CD4-positive, alpha-beta T cell treated with Interleukin-21 for 1 hour (primary cell): Measurements from ENCODE around the gene ZNF467.

Source experiments
- DNase-seq: peaks from one replicate; pipeline ENCODE4 v3.0.0-alpha.2; 2020

The ZNF467 gene

GRCh38 chr7:149804106-149804505 lies 30.7 kb upstream of the ZNF467 start:
- no peak for DNase-seq

GRCh38 chr7:149803551-149804074 lies 30.2 kb upstream of the ZNF467 start:
- DNase-seq, result no peak

GRCh38 chr7:149802966-149803365 lies 29.6 kb upstream of the ZNF467 start:
- no peak for DNase-seq

GRCh38 chr7:149801816-149802215 lies 28.4 kb upstream of the ZNF467 start:
- DNase-seq, result no peak

GRCh38 chr7:149801002-149801566 lies 27.7 kb upstream of the ZNF467 start:
- DNase-seq, result no peak

GRCh38 chr7:149800169-149800555 lies 26.8 kb upstream of the ZNF467 start:
- DNase-seq, result no peak

- peak; percentile 62 for DNase-seq
Measured at GRCh38 chr7:149799397-149800168, 26.2 kb upstream of the ZNF467 start.

GRCh38 chr7:149797771-149798170 lies 24.4 kb upstream of the ZNF467 start:
- no peak for DNase-seq

- no peak for DNase-seq
Measured at GRCh38 chr7:149796287-149796860, 23.0 kb upstream of the ZNF467 start.

- DNase-seq, result no peak
Measured at GRCh38 chr7:149795126-149795525, 21.7 kb upstream of the ZNF467 start.

GRCh38 chr7:149794661-149795060 lies 21.3 kb upstream of the ZNF467 start:
- no peak for DNase-seq

- DNase-seq, result no peak
Measured at GRCh38 chr7:149793261-149793660, 19.9 kb upstream of the ZNF467 start.

- no peak for DNase-seq
Measured at GRCh38 chr7:149792220-149792595, 18.8 kb upstream of the ZNF467 start.

- DNase-seq, result no peak
Measured at GRCh38 chr7:149791411-149792219, 18.2 kb upstream of the ZNF467 start.

GRCh38 chr7:149790754-149791360 lies 17.5 kb upstream of the ZNF467 start:
- DNase-seq, result no peak

- DNase-seq, result peak; percentile 28
Measured at GRCh38 chr7:149790146-149790548, 16.8 kb upstream of the ZNF467 start.

- DNase-seq, result no peak
Measured at GRCh38 chr7:149789101-149789500, 15.7 kb upstream of the ZNF467 start.

GRCh38 chr7:149788300-149788851 lies 15.0 kb upstream of the ZNF467 start:
- DNase-seq, result no peak

GRCh38 chr7:149787428-149788299 lies 14.3 kb upstream of the ZNF467 start:
- DNase-seq, result no peak

- DNase-seq, result no peak
Measured at GRCh38 chr7:149785983-149786382, 12.6 kb upstream of the ZNF467 start.

GRCh38 chr7:149785402-149785801 lies 12.0 kb upstream of the ZNF467 start:
- no peak for DNase-seq

- no peak for DNase-seq
Measured at GRCh38 chr7:149784251-149784608, 10.8 kb upstream of the ZNF467 start.
